ENCODE results near the gene THSD4. TPM values are rescaled to one million over a fixed set of nuclear protein-coding genes. Genes with fewer than 3 reads are reported as not detected.

THSD4 gene
- total and polyA plus RNA-seq, 9 of the 15 experiments (the other 6 are each of a cell fraction or from before 2014, with no cell fraction given): 0.04 TPM; not detected in 5

DNA sequence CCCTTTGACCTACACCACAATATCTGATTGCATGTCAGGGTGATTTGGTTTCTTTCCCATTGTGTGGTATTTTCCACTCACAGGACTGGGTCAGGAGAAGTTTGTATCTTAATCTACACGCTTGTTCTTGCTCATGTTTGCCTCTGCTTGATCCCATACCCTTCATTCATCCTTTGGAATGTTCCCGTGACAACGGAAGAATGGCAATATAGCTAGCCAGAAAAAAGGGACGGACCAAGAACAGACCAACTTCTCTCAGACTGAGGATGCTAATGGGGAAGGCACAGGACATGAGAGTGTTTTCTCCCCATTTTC lies 7.8 kb upstream of the THSD4 start:
- Histone ChIP-seq H3K4me1 (replicated peaks in 1 of 2; ENCODE audit: control insufficient read depth in 2 of 2, insufficient read depth in 2 of 2, low read length in 2 of 2) (no peaks in the 10 kb centered on the region), H3K36me3 (ENCODE audit: control insufficient read depth, insufficient read depth, low read length) (no peaks in the 10 kb centered on the region), H3K9ac (ENCODE audit: insufficient read depth in 1 of 2, low read depth in 2 of 2, low read length in 2 of 2) (no peak overlapping the region), H3K79me2 (ENCODE audit: control insufficient read depth, insufficient read depth, low read length) (no peaks in the 10 kb centered on the region), H3K9me3 (replicated peaks; ENCODE audit: control insufficient read depth, insufficient read depth, low read depth, low read length) (no peaks in the 10 kb centered on the region), H3K27me3 (ENCODE audit: control insufficient read depth in 2 of 2, insufficient read depth in 2 of 2, low read length in 2 of 2) (no peaks in the 10 kb centered on the region), H3K4me3 (no peak overlapping the region), H4K20me1 (replicated peaks; ENCODE audit: control insufficient read depth, insufficient read depth, low read length) (no peaks in the 10 kb centered on the region), H2AFZ (ENCODE audit: low read depth, low read length) (no peak overlapping the region), H3K27ac (ENCODE audit: extremely low read depth, low read depth, low read length) (no peak overlapping the region), H3K4me2 (ENCODE audit: insufficient read depth, low read length) (no peak overlapping the region), H3K9me1 (ENCODE audit: control insufficient read depth, insufficient read depth, low read length) (no peaks in the 10 kb centered on the region)
- DNase-seq (ENCODE audit: extremely low read depth in 1 of 4, low spot score in 3 of 4) (no peak), FAIRE-seq (no peak), ATAC-seq (no peak)
- POLR2A ChIA-PET: no interaction called here
- 0% methylated on average over 4 of the region's 4 CpGs for WGBS (ENCODE audit: insufficient coverage, low coverage, missing lambda C conversion rate)
- intact Hi-C loops (cut with micrococcal nuclease) (no loop called here), in situ Hi-C loops (cut with MboI) (no loop called here)
- CTCF ChIA-PET (ENCODE audit: low intra/inter-chr PET ratio): interaction anchor here (0.6 kb wide), 1 partner anchor 360 kb away, joined by 3 read pairs; no protein-coding TSS in a partner anchor
- BruUV-seq (replicated peaks): no TSS peak
- TF ChIP-seq ATF1 (CRISPR knock-in tag; IDR thresholded peaks at IDR 0.05): no peak
- TF ChIP-seq ATF1 (tag; IDR thresholded peaks at IDR 0.05): no peak
- TF ChIP-seq, protein P1, sequence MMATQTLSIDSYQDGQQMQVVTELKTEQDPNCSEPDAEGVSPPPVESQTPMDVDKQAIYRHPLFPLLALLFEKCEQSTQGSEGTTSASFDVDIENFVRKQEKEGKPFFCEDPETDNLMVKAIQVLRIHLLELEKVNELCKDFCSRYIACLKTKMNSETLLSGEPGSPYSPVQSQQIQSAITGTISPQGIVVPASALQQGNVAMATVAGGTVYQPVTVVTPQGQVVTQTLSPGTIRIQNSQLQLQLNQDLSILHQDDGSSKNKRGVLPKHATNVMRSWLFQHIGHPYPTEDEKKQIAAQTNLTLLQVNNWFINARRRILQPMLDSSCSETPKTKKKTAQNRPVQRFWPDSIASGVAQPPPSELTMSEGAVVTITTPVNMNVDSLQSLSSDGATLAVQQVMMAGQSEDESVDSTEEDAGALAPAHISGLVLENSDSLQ (IDR thresholded peaks at IDR 0.05): no peak
- TF ChIP-seq, protein P2, sequence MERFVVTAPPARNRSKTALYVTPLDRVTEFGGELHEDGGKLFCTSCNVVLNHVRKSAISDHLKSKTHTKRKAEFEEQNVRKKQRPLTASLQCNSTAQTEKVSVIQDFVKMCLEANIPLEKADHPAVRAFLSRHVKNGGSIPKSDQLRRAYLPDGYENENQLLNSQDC (CRISPR knock-in tag; IDR thresholded peaks at IDR 0.05): no peak
- TF ChIP-seq ZNF133 (CRISPR knock-in tag; IDR thresholded peaks at IDR 0.05): no peak
- TF ChIP-seq, protein P3, sequence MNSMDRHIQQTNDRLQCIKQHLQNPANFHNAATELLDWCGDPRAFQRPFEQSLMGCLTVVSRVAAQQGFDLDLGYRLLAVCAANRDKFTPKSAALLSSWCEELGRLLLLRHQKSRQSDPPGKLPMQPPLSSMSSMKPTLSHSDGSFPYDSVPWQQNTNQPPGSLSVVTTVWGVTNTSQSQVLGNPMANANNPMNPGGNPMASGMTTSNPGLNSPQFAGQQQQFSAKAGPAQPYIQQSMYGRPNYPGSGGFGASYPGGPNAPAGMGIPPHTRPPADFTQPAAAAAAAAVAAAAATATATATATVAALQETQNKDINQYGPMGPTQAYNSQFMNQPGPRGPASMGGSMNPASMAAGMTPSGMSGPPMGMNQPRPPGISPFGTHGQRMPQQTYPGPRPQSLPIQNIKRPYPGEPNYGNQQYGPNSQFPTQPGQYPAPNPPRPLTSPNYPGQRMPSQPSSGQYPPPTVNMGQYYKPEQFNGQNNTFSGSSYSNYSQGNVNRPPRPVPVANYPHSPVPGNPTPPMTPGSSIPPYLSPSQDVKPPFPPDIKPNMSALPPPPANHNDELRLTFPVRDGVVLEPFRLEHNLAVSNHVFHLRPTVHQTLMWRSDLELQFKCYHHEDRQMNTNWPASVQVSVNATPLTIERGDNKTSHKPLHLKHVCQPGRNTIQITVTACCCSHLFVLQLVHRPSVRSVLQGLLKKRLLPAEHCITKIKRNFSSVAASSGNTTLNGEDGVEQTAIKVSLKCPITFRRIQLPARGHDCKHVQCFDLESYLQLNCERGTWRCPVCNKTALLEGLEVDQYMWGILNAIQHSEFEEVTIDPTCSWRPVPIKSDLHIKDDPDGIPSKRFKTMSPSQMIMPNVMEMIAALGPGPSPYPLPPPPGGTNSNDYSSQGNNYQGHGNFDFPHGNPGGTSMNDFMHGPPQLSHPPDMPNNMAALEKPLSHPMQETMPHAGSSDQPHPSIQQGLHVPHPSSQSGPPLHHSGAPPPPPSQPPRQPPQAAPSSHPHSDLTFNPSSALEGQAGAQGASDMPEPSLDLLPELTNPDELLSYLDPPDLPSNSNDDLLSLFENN (IDR thresholded peaks at IDR 0.05; ENCODE audit: low read depth in 2 of 2, low read length in 2 of 2): no peak
- no peak for TF ChIP-seq COPS2 (conservative IDR thresholded peaks at IDR 0.05)
- TF ChIP-seq, protein P4, sequence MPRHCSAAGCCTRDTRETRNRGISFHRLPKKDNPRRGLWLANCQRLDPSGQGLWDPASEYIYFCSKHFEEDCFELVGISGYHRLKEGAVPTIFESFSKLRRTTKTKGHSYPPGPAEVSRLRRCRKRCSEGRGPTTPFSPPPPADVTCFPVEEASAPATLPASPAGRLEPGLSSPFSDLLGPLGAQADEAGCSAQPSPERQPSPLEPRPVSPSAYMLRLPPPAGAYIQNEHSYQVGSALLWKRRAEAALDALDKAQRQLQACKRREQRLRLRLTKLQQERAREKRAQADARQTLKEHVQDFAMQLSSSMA (CRISPR knock-in tag; IDR thresholded peaks at IDR 0.05): no peak
- TF ChIP-seq TCF7 (IDR thresholded peaks at IDR 0.05; ENCODE audit: borderline replicate concordance): no peak
- no peak for TF ChIP-seq NR2C2 (CRISPR knock-in tag; IDR thresholded peaks at IDR 0.05)
- TF ChIP-seq NR2C2 (tag; IDR thresholded peaks at IDR 0.05): no peak
- no peak for TF ChIP-seq ZNF24 (IDR thresholded peaks at IDR 0.05)
- TF ChIP-seq, protein P5, sequence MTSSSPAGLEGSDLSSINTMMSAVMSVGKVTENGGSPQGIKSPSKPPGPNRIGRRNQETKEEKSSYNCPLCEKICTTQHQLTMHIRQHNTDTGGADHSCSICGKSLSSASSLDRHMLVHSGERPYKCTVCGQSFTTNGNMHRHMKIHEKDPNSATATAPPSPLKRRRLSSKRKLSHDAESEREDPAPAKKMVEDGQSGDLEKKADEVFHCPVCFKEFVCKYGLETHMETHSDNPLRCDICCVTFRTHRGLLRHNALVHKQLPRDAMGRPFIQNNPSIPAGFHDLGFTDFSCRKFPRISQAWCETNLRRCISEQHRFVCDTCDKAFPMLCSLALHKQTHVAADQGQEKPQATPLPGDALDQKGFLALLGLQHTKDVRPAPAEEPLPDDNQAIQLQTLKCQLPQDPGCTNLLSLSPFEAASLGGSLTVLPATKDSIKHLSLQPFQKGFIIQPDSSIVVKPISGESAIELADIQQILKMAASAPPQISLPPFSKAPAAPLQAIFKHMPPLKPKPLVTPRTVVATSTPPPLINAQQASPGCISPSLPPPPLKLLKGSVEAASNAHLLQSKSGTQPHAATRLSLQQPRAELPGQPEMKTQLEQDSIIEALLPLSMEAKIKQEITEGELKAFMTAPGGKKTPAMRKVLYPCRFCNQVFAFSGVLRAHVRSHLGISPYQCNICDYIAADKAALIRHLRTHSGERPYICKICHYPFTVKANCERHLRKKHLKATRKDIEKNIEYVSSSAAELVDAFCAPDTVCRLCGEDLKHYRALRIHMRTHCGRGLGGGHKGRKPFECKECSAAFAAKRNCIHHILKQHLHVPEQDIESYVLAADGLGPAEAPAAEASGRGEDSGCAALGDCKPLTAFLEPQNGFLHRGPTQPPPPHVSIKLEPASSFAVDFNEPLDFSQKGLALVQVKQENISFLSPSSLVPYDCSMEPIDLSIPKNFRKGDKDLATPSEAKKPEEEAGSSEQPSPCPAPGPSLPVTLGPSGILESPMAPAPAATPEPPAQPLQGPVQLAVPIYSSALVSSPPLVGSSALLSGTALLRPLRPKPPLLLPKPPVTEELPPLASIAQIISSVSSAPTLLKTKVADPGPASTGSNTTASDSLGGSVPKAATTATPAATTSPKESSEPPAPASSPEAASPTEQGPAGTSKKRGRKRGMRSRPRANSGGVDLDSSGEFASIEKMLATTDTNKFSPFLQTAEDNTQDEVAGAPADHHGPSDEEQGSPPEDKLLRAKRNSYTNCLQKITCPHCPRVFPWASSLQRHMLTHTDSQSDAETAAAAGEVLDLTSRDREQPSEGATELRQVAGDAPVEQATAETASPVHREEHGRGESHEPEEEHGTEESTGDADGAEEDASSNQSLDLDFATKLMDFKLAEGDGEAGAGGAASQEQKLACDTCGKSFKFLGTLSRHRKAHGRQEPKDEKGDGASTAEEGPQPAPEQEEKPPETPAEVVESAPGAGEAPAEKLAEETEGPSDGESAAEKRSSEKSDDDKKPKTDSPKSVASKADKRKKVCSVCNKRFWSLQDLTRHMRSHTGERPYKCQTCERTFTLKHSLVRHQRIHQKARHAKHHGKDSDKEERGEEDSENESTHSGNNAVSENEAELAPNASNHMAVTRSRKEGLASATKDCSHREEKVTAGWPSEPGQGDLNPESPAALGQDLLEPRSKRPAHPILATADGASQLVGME (CRISPR knock-in tag; IDR thresholded peaks at IDR 0.05): no peak
- TF ChIP-seq ZFX (CRISPR knock-in tag; IDR thresholded peaks at IDR 0.05): no peak
